ENCODE results near the gene NUDT4. TPM values are rescaled to one million over a fixed set of nuclear protein-coding genes. Genes with fewer than 3 reads are reported as not detected.
"Not testable (repeated sequence)": the region's sequence is repeated elsewhere in the genome, so short reads cannot be mapped to it uniquely, and the experiment has no call there.

The NUDT4 gene
- total RNA-seq, 2 donors from 2014 or later, result 91.1 to 178 TPM

DNA sequence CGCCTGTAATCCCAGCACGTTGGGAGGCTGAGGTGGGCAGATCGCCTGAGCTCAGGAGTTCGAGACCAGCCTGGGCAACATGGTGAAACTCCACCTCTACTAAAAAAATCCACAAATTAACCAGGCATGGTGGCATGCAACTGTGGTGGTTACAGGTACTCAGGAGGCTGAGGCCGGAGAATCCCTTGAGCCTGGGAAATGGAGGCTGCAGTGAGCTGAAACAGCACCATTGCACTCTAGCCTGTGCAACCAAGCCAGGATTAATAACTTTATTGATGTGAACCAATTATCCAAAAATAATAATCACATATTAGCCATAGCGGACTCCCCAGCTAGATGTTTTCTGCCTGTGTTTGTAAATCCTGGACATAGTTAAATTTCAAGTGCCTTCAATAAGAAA, 1.8 kb upstream of the NUDT4 start:
- Histone ChIP-seq H3K27ac (peak overlapping the region in 1 of 2 donors; percentile 84), H3K4me3 (no peak overlapping the region), H3K9me3 (no peaks in the 10 kb centered on the region), H3K36me3 (no peaks in the 10 kb centered on the region), H3K4me1 (ENCODE audit: control insufficient read depth in 1 of 2, low read depth in 2 of 2) (peaks cover 5 to 30% of the 10 kb centered on the region in 2 donors), H3K27me3 (replicated peaks; ENCODE audit: insufficient read depth) (no peaks in the 10 kb centered on the region)
- DNase-seq (ENCODE audit: low spot score) (no peak), ATAC-seq (ENCODE audit: insufficient number of reproducible peaks, low FRiP score, low read depth) (no peak)
- TF ChIP-seq, protein P1, sequence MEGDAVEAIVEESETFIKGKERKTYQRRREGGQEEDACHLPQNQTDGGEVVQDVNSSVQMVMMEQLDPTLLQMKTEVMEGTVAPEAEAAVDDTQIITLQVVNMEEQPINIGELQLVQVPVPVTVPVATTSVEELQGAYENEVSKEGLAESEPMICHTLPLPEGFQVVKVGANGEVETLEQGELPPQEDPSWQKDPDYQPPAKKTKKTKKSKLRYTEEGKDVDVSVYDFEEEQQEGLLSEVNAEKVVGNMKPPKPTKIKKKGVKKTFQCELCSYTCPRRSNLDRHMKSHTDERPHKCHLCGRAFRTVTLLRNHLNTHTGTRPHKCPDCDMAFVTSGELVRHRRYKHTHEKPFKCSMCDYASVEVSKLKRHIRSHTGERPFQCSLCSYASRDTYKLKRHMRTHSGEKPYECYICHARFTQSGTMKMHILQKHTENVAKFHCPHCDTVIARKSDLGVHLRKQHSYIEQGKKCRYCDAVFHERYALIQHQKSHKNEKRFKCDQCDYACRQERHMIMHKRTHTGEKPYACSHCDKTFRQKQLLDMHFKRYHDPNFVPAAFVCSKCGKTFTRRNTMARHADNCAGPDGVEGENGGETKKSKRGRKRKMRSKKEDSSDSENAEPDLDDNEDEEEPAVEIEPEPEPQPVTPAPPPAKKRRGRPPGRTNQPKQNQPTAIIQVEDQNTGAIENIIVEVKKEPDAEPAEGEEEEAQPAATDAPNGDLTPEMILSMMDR (IDR thresholded peaks at IDR 0.05), result no peak

DNA sequence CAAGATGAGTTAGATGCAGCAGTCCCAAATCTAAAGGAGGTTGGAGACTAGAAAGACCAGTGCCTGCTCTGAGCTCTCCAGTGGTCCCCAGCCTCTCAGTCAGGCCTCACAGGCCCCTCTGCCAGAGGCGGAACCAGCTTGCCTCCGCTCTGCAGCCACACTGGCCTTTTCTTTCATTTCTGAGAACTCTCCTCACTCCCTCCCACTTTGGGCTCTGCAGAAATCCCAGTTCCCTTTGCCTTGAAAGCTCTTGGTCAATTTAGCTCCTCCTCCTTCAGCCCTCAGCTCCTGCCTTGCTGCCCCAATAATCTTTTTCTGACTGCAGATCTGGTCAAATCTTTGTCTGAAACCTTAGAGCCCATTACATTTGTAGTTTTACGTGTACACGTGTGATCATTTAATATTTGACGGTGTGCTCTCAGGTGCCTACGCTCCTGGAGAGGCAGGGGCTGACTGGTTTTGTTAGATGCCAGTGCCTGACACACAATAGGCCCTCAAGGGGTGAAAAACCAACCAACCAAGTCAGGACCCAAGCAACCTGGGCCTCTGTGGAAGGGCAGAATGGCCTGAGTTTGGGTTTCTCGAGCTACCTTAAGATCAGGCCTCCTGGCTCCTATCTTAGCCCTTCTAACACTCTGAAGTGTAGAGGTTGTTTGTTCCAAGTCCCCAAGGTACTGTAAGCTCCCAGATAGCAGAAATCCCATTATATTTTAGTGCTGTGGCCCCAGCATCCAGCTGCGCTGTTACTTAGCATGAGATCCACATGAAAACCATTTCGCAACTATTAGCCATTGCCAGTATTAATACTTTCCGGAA, 1.1 kb upstream of the NUDT4 start:
- TF ChIP-seq, protein P1 (IDR thresholded peaks at IDR 0.05), result no peak
- no peaks in the 10 kb centered on the region for H3K27me3 ChIP-seq (replicated peaks; ENCODE audit: insufficient read depth)
- H3K4me1 ChIP-seq (ENCODE audit: control insufficient read depth in 1 of 2, low read depth in 2 of 2), result peaks cover 12 to 31% of the 10 kb centered on the region in 2 donors
- no peak for DNase-seq (ENCODE audit: low spot score)
- H3K9me3 ChIP-seq, result no peaks in the 10 kb centered on the region
- H3K36me3 ChIP-seq, result no peaks in the 10 kb centered on the region
- no peak for ATAC-seq (ENCODE audit: insufficient number of reproducible peaks, low FRiP score, low read depth)
- H3K27ac ChIP-seq, result peak overlapping the region; percentile 84 to 91
- peak overlapping the region; percentile 86 for H3K4me3 ChIP-seq

DNA sequence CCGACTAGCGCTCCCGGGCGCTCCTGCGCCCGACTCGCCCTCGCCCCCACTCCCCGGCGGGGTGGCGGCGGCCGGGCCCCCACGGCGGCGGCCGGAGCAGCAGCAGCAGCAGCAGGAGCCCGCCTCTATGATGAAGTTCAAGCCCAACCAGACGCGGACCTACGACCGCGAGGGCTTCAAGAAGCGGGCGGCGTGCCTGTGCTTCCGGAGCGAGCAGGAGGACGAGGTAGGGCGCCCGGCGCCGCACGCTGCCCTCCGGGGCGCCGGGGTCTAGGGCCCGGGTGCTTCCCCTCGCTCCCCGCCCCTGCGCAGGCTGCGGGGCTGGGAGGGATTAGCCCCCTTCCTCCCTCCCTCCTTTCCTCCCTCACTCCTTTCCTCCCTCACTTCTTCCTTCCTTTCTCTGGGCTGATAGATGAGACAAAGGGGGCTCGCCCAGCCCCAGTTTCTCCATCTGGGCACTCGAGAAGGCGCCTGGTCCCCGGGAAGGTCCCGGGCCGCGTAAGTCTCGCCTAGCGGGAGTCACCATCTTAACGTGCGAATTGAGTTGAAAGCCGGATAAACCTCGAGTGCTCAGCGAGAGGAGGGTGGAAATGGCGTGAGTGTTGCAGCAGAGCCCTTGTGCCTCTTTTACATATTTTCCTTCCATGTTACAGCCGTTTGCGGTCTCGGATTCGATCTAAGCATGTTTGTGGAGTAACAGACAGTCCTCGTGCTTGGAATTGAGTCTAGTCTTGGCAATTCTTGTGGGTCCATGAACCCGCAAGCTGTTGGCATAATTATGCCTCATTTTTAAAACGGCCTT, 672 bp downstream of the NUDT4 start:
- Histone ChIP-seq H3K4me3 (peak overlapping the region; percentile 86), H3K27ac (peak overlapping the region; percentile 91 to 97), H3K4me1 (ENCODE audit: control insufficient read depth in 1 of 2, low read depth in 2 of 2) (peaks cover 16 to 48% of the 10 kb centered on the region in 2 donors)
- H3K27me3 ChIP-seq (replicated peaks; ENCODE audit: insufficient read depth); H3K9me3 ChIP-seq; DNase-seq (ENCODE audit: low spot score); H3K36me3 ChIP-seq: not testable (repeated sequence)
- peak; percentile 8 for ATAC-seq (ENCODE audit: insufficient number of reproducible peaks, low FRiP score, low read depth)

DNA sequence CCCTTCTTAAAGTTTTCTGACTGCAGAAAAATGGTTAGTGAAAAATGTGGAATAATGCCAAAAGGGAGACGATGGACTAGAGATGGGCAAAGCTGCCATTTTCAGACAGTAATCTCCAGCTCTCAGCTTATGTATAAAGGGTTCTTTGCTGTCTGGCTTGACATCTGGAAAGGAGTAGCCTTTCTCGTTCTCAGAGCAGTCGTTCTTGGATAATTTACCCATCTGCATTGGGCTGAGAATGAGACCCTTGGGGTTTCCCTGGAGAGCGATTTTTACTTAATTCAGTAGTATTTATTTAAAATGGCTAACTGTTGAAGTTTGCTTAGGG, 1.2 kb downstream of the NUDT4 start:
- Histone ChIP-seq H3K36me3 (no peaks in the 10 kb centered on the region), H3K9me3 (no peaks in the 10 kb centered on the region), H3K4me1 (ENCODE audit: control insufficient read depth in 1 of 2, low read depth in 2 of 2) (peaks cover 18 to 50% of the 10 kb centered on the region in 2 donors), H3K27ac (peak overlapping the region; percentile 91 to 97), H3K4me3 (peak overlapping the region; percentile 86), H3K27me3 (replicated peaks; ENCODE audit: insufficient read depth) (no peaks in the 10 kb centered on the region)
- TF ChIP-seq, protein P1 (IDR thresholded peaks at IDR 0.05), result no peak
- DNase-seq (ENCODE audit: low spot score) (no peak), ATAC-seq (ENCODE audit: insufficient number of reproducible peaks, low FRiP score, low read depth) (no peak)

DNA sequence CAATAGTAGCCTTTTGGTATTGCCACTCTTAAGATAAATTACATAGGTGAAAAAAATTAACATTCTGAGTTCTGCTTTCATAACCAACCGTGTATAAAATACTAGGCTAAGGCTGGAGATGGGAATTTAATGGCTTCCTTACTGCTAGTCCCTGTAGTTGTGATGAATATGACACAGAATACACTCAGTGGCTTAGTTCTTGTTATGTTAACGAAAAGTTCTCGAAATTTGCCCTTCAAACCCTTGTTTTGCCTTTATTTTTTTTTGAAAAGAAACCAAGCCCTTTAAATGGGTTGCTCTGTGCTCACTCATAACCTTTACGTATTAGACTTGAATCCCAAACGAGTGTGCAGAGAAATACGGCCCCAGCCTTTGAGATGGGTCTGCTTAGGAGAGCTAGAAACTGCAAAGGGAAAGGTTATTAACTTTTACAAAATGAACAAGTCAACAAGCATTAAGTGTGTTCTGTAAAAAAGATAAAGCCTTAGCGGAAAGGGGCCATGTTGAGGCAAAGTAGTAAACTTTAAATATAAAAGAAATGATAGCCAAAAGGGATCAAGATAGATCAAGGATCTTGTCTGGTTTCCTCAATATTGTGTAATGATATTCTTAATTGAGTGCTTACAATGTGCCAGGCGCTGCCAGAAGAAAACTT, 1.7 kb downstream of the NUDT4 start:
- DNase-seq (ENCODE audit: low spot score), result no peak
- Histone ChIP-seq H3K27ac (peak overlapping the region; percentile 91 to 97), H3K4me1 (ENCODE audit: control insufficient read depth in 1 of 2, low read depth in 2 of 2) (peaks cover 20 to 49% of the 10 kb centered on the region in 2 donors), H3K36me3 (no peaks in the 10 kb centered on the region), H3K4me3 (peak overlapping the region; percentile 86), H3K27me3 (replicated peaks; ENCODE audit: insufficient read depth) (no peaks in the 10 kb centered on the region), H3K9me3 (no peaks in the 10 kb centered on the region)
- TF ChIP-seq, protein P1 (IDR thresholded peaks at IDR 0.05), result no peak
- no peak for ATAC-seq (ENCODE audit: insufficient number of reproducible peaks, low FRiP score, low read depth)

Data from thoracic aorta (tissue), 2 donors.